ENCODE results near the gene PTHLH.

PTHLH gene

DNA sequence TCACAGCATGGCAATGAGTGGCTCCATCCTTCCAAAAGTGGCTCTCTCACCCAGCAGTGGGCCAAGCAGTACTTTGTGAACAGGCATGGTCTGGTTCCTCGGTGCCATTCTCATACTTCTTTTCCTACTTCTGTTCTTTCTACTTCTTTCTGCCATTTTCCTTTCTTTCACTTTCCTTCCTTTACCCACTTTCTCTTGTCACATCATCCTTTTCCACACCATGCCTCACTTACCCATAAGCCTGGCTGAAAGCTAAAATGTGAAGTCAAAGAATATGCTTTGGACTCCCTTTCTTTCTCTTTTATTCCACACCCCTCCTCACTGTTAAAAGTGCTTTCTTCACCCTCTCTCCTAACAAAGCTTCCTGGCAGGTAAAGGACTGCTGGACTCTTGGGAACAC, 57.0 kb downstream of the PTHLH start:
- no peak for DNase-seq (ENCODE audit: low spot score)
- WGBS, 2 donors (ENCODE audit: extremely low coverage in 2 of 2, insufficient read length in 2 of 2, insufficient replicate concordance in 1 of 2), result no CpG with 5 or more reads among the region's 1 CpG

DNA sequence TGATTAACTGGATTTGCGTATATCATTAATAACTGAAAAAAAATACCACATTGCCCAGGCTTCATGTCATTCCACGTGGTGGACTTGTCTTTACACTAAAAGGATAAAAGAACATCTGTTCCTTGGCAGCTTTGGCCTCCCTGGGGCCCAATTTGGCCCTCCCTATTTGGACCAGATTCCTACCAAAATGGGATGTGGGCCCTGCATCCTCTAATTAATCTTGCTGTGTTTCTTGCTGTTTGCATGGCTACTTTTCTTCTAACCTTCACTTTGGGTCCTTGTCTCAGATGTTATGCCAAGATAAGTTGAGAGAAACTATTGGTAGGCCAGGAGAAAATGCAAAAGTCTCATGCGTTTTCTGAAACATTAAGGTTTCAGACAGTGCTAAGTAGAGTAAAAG, 57.5 kb downstream of the PTHLH start:
- Histone ChIP-seq H4K91ac (ENCODE audit: low read depth, low read length, poor library complexity) (no peak overlapping the region), H3K23ac (ENCODE audit: low read depth, low read length, poor library complexity) (no peak overlapping the region), H3K4me1 (ENCODE audit: control insufficient read depth in 2 of 2, insufficient read depth in 1 of 2, low read depth in 1 of 2, low read length in 2 of 2) (no peaks in the 10 kb centered on the region), H3K9me3 (replicated peaks in 1 of 2; ENCODE audit: control insufficient read depth in 2 of 2, insufficient read depth in 1 of 2, low read depth in 1 of 2, low read length in 2 of 2) (no peaks in the 10 kb centered on the region), H3K4me2 (ENCODE audit: insufficient read depth, low read length, poor library complexity, severe bottlenecking) (no peak overlapping the region), H2BK5ac (ENCODE audit: low read length) (no peak overlapping the region), H2BK12ac (ENCODE audit: low read length) (no peak overlapping the region), H3K4ac (ENCODE audit: low read length) (no peak overlapping the region), H3K36me3 (replicated peaks in 1 of 2; ENCODE audit: control insufficient read depth in 2 of 2, insufficient read depth in 2 of 2, low read length in 2 of 2) (peaks cover 0 to 2% of the 10 kb centered on the region in 2 donors), H2AK5ac (ENCODE audit: low read depth, low read length) (no peak overlapping the region), H2AFZ (ENCODE audit: low read length) (no peak overlapping the region), H3K14ac (ENCODE audit: low read length) (no peak overlapping the region), H3K9ac (ENCODE audit: low read depth, low read length, poor library complexity) (no peak overlapping the region), H2BK15ac (ENCODE audit: low read length) (no peak overlapping the region), H4K8ac (ENCODE audit: low read depth, low read length) (no peak overlapping the region), H3K27ac (replicated peaks; ENCODE audit: low read length) (no peak overlapping the region), H2BK120ac (ENCODE audit: low read depth, low read length) (no peak overlapping the region), H3K18ac (ENCODE audit: low read length) (no peak overlapping the region), H3K4me3 (ENCODE audit: low read length in 2 of 2) (no peak overlapping the region), H3K27me3 (ENCODE audit: control insufficient read depth in 3 of 3, insufficient read depth in 3 of 3, low read depth in 1 of 3, low read length in 3 of 3) (no peaks in the 10 kb centered on the region), H3K79me1 (ENCODE audit: low read depth, low read length) (no peaks in the 10 kb centered on the region)
- DNase-seq (ENCODE audit: low spot score), result no peak
- no CpG with 5 or more reads among the region's 3 CpGs for WGBS, 2 donors (ENCODE audit: extremely low coverage in 2 of 2, insufficient read length in 2 of 2, insufficient replicate concordance in 1 of 2)

More for the DNA sequence above, 57.0 kb downstream of the PTHLH start:
- H3K23ac ChIP-seq (ENCODE audit: low read depth, low read length, poor library complexity), result no peak overlapping the region
- no peaks in the 10 kb centered on the region for H3K4me1 ChIP-seq (ENCODE audit: control insufficient read depth in 2 of 2, insufficient read depth in 1 of 2, low read depth in 1 of 2, low read length in 2 of 2)
- no peaks in the 10 kb centered on the region for H3K79me1 ChIP-seq (ENCODE audit: low read depth, low read length)
- no peak overlapping the region for H3K4me2 ChIP-seq (ENCODE audit: insufficient read depth, low read length, poor library complexity, severe bottlenecking)
- no peak overlapping the region for H3K4me3 ChIP-seq (ENCODE audit: low read length in 2 of 2)
- H3K27ac ChIP-seq (replicated peaks; ENCODE audit: low read length), result no peak overlapping the region
- H2AFZ ChIP-seq (ENCODE audit: low read length), result no peak overlapping the region
- H2BK15ac ChIP-seq (ENCODE audit: low read length), result no peak overlapping the region
- H3K9me3 ChIP-seq (replicated peaks in 1 of 2; ENCODE audit: control insufficient read depth in 2 of 2, insufficient read depth in 1 of 2, low read depth in 1 of 2, low read length in 2 of 2), result no peaks in the 10 kb centered on the region
- no peak overlapping the region for H2BK12ac ChIP-seq (ENCODE audit: low read length)
- H3K9ac ChIP-seq (ENCODE audit: low read depth, low read length, poor library complexity), result no peak overlapping the region
- no peak overlapping the region for H4K8ac ChIP-seq (ENCODE audit: low read depth, low read length)
- no peak overlapping the region for H3K14ac ChIP-seq (ENCODE audit: low read length)
- no peak overlapping the region for H3K18ac ChIP-seq (ENCODE audit: low read length)
- H3K4ac ChIP-seq (ENCODE audit: low read length), result no peak overlapping the region
- no peak overlapping the region for H4K91ac ChIP-seq (ENCODE audit: low read depth, low read length, poor library complexity)
- H2AK5ac ChIP-seq (ENCODE audit: low read depth, low read length), result no peak overlapping the region
- peaks cover 0 to 2% of the 10 kb centered on the region in 2 donors for H3K36me3 ChIP-seq (replicated peaks in 1 of 2; ENCODE audit: control insufficient read depth in 2 of 2, insufficient read depth in 2 of 2, low read length in 2 of 2)
- H2BK120ac ChIP-seq (ENCODE audit: low read depth, low read length), result no peak overlapping the region
- no peak overlapping the region for H2BK5ac ChIP-seq (ENCODE audit: low read length)
- peaks cover 0 to 2% (median 0%) of the 10 kb centered on the region in 3 experiments for H3K27me3 ChIP-seq (ENCODE audit: control insufficient read depth in 3 of 3, insufficient read depth in 3 of 3, low read depth in 1 of 3, low read length in 3 of 3)

DNA sequence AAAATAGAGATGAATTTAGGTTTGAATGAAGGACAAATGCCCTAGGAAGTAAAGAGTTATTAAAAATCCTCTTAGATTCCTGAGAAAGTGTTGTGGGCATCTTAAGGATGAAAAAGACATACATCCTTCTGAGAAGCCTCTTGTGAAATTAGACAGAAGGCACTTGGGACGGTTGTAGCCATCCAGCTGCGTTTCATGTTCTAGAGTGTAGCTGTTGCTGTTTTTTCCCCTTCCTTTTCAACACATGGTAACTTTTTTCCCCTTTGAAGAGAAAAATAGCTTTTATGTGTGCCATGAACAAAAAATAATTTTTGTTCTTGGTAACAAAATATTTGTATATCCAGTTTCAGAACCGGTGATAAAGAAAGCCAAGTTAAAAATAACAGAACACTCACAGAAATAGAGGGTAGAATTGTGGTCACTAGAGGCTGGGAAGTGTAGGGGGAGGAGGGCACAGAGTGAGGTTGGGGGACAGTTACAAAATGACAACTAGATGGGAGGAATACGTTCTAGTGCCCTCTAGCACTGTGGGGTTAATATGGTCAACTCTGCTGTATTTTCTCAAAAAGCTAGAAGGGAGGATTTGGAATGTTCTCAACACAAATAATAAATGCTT, 58.4 kb downstream of the PTHLH start:
- no peak overlapping the region for H2BK15ac ChIP-seq (ENCODE audit: low read length)
- no peak overlapping the region for H3K4me2 ChIP-seq (ENCODE audit: insufficient read depth, low read length, poor library complexity, severe bottlenecking)
- no peaks in the 10 kb centered on the region for H3K9me3 ChIP-seq (replicated peaks in 1 of 2; ENCODE audit: control insufficient read depth in 2 of 2, insufficient read depth in 1 of 2, low read depth in 1 of 2, low read length in 2 of 2)
- no peaks in the 10 kb centered on the region for H3K27me3 ChIP-seq (ENCODE audit: control insufficient read depth in 3 of 3, insufficient read depth in 3 of 3, low read depth in 1 of 3, low read length in 3 of 3)
- H3K79me1 ChIP-seq (ENCODE audit: low read depth, low read length), result no peaks in the 10 kb centered on the region
- H3K27ac ChIP-seq (replicated peaks; ENCODE audit: low read length), result no peak overlapping the region
- H2BK12ac ChIP-seq (ENCODE audit: low read length), result no peak overlapping the region
- no peak overlapping the region for H2BK5ac ChIP-seq (ENCODE audit: low read length)
- H3K23ac ChIP-seq (ENCODE audit: low read depth, low read length, poor library complexity), result no peak overlapping the region
- WGBS, 2 donors (ENCODE audit: extremely low coverage in 2 of 2, insufficient read length in 2 of 2, insufficient replicate concordance in 1 of 2), result no CpG with 5 or more reads among the region's 4 CpGs
- H2AK5ac ChIP-seq (ENCODE audit: low read depth, low read length), result no peak overlapping the region
- no peak overlapping the region for H4K8ac ChIP-seq (ENCODE audit: low read depth, low read length)
- no peak overlapping the region for H4K91ac ChIP-seq (ENCODE audit: low read depth, low read length, poor library complexity)
- H3K4ac ChIP-seq (ENCODE audit: low read length), result no peak overlapping the region
- H3K4me3 ChIP-seq (ENCODE audit: low read length in 2 of 2), result no peak overlapping the region
- no peak overlapping the region for H2AFZ ChIP-seq (ENCODE audit: low read length)
- H3K14ac ChIP-seq (ENCODE audit: low read length), result no peak overlapping the region
- DNase-seq (ENCODE audit: low spot score), result no peak
- no peaks in the 10 kb centered on the region for H3K4me1 ChIP-seq (ENCODE audit: control insufficient read depth in 2 of 2, insufficient read depth in 1 of 2, low read depth in 1 of 2, low read length in 2 of 2)
- no peak overlapping the region for H3K9ac ChIP-seq (ENCODE audit: low read depth, low read length, poor library complexity)
- no peak overlapping the region for H2BK120ac ChIP-seq (ENCODE audit: low read depth, low read length)
- H3K36me3 ChIP-seq (replicated peaks in 1 of 2; ENCODE audit: control insufficient read depth in 2 of 2, insufficient read depth in 2 of 2, low read length in 2 of 2), result peaks cover 0 to 2% of the 10 kb centered on the region in 2 donors
- no peak overlapping the region for H3K18ac ChIP-seq (ENCODE audit: low read length)

DNA sequence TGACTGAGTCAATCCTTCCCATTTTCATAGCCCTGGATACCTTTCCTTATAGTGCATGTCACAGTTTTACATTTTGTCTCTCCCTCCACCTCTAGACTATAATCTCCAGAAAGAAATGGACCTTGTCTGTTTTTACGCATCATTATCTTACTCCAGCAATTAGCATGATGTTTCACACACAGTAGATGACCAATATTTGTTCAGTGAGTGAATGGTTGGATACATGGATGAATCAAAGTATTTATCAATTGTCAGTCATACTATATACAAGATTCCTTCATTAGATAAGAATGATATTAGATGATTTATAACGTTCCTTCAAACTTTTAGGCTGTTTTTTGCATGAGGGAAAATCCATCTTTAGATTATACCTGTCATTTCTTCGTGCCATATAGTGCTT, 61.1 kb downstream of the PTHLH start:
- Histone ChIP-seq H3K4me3 (ENCODE audit: low read length in 2 of 2) (no peak overlapping the region), H2BK5ac (ENCODE audit: low read length) (no peak overlapping the region), H4K8ac (ENCODE audit: low read depth, low read length) (no peak overlapping the region), H3K4ac (ENCODE audit: low read length) (no peak overlapping the region), H3K9me3 (replicated peaks in 1 of 2; ENCODE audit: control insufficient read depth in 2 of 2, insufficient read depth in 1 of 2, low read depth in 1 of 2, low read length in 2 of 2) (no peaks in the 10 kb centered on the region), H2BK15ac (ENCODE audit: low read length) (no peak overlapping the region), H3K23ac (ENCODE audit: low read depth, low read length, poor library complexity) (no peak overlapping the region), H3K4me2 (ENCODE audit: insufficient read depth, low read length, poor library complexity, severe bottlenecking) (no peak overlapping the region), H3K9ac (ENCODE audit: low read depth, low read length, poor library complexity) (no peak overlapping the region), H2BK12ac (ENCODE audit: low read length) (no peak overlapping the region), H3K36me3 (replicated peaks in 1 of 2; ENCODE audit: control insufficient read depth in 2 of 2, insufficient read depth in 2 of 2, low read length in 2 of 2) (peaks cover 0 to 2% of the 10 kb centered on the region in 2 donors), H3K79me1 (ENCODE audit: low read depth, low read length) (no peaks in the 10 kb centered on the region), H4K91ac (ENCODE audit: low read depth, low read length, poor library complexity) (no peak overlapping the region), H2AFZ (ENCODE audit: low read length) (no peak overlapping the region), H3K27ac (replicated peaks; ENCODE audit: low read length) (no peak overlapping the region), H3K14ac (ENCODE audit: low read length) (no peak overlapping the region), H3K4me1 (ENCODE audit: control insufficient read depth in 2 of 2, insufficient read depth in 1 of 2, low read depth in 1 of 2, low read length in 2 of 2) (no peaks in the 10 kb centered on the region), H3K18ac (ENCODE audit: low read length) (no peak overlapping the region), H3K27me3 (ENCODE audit: control insufficient read depth in 3 of 3, insufficient read depth in 3 of 3, low read depth in 1 of 3, low read length in 3 of 3) (no peaks in the 10 kb centered on the region), H2BK120ac (ENCODE audit: low read depth, low read length) (no peak overlapping the region), H2AK5ac (ENCODE audit: low read depth, low read length) (no peak overlapping the region)
- DNase-seq (ENCODE audit: low spot score), result no peak
- WGBS, 2 donors (ENCODE audit: extremely low coverage in 2 of 2, insufficient read length in 2 of 2, insufficient replicate concordance in 1 of 2), result no CpG with 5 or more reads among the region's 3 CpGs
